GDM1 (cell line): ENCODE results near the gene AFDN.

Experiments used
- DNase-seq: peaks from one replicate; lab custom pipeline; 2025; lab: John Stamatoyannopoulos, UW

AFDN gene

GRCh38 chr6:167840160-167840525 lies 13.4 kb downstream of the AFDN start:
- no peak for DNase-seq

- DNase-seq, result no peak
Observed at GRCh38 chr6:167840526-167841179, 13.9 kb downstream of the AFDN start.

- no peak for DNase-seq
Observed at GRCh38 chr6:167841981-167842380, 15.3 kb downstream of the AFDN start.

GRCh38 chr6:167842457-167842856 lies 15.7 kb downstream of the AFDN start:
- DNase-seq, result no peak

- DNase-seq, result no peak
Observed at GRCh38 chr6:167843023-167843422, 16.3 kb downstream of the AFDN start.

GRCh38 chr6:167845856-167846255 lies 19.1 kb downstream of the AFDN start:
- no peak for DNase-seq

DNA sequence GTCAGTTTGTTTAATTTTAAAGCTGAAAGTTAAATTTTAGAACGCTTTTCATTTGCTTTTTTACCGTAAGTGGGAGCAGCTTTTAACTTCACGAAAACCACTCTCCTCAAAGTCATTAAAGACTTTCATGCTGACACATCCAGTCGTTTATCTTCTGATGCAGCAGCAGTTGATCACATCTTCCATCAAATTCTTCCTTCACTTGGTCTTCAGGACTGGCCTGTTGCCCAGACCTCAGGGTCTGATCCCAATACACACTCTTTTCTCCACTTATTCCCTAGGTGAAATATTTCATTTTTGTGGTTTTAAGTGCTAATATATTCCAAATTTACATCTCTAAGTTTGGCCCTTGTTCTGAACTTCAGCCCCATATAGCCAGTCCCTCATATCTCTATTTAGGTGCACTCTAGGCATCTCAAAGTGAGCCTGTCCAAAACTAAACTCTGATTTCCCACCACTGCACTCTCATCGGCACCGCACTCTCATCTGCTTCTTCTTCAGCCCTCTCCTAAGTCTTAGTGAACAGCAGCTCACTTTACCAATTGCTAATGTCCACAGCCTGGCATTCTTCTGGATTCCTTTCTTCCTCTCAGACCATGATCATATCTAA lies 20.4 kb downstream of the AFDN start:
- no peak for DNase-seq

DNA sequence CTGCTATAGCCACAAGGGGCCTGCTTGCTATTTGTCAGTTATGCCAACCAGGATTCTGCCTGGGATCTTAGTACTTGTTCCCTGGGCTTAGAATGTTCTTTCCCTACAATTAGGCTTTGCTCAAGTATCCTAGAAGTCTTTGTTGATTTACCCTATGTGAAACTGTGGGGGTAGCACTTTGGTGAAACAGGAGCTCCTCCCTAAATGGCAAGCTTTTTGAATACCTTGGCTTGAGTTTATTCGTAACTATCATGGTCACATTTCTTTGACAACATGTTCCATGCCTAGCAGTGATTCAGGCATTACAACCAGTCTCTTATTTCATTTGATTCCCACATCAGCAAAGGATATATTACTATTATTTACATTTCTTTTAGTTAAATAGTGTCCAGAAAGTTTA lies 21.2 kb downstream of the AFDN start:
- DNase-seq, result no peak

DNA sequence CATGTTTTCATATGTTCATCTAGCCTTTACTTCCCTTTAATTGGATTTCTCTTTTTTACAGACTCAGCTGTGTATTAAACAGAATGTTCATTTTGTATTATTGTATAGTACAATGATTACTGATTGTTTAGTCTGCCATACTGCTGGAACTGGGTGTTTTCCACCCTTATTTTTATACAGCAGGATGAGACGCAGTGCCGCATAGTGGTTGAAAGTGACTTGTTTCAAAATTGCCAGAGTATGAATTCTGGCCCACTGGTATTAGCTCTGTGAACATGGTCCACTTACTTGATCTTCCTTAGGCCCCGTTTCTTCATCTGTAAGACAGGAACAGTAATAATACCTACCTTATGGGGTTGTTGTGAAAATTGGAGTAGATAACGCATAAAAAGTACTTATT lies 22.1 kb downstream of the AFDN start:
- no peak for DNase-seq

DNA sequence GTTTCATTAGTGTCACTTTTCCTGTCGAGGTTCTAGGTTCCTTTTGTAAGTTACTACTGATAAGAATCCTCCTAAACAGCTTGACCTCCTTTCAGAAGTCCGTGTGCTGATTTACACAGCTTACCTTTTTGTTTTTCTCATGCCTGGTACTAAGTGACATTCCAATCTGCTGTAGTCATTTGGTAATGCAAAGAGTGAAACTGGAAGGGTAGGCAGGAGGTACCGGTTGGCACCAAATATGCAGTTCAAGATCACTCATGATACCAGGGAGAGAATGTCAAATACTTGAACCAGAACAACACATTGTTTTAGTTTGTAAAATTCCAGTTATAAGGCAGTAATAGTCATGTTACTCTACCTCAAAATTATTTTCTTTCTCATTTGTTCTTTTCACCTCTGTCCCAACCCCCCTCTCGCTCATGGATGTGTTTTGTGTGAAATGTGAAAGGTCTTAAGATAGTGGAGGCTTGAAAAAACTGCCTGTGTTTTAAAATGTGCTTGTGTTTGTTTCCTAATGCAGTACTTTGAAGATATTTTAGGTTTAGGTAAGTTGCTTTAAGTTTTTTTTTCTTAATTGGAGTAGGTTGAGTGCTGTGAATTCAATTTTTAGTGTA lies 23.2 kb downstream of the AFDN start:
- no peak for DNase-seq

- no peak for DNase-seq
Observed at GRCh38 chr6:167850782-167851181, 24.1 kb downstream of the AFDN start.

DNA sequence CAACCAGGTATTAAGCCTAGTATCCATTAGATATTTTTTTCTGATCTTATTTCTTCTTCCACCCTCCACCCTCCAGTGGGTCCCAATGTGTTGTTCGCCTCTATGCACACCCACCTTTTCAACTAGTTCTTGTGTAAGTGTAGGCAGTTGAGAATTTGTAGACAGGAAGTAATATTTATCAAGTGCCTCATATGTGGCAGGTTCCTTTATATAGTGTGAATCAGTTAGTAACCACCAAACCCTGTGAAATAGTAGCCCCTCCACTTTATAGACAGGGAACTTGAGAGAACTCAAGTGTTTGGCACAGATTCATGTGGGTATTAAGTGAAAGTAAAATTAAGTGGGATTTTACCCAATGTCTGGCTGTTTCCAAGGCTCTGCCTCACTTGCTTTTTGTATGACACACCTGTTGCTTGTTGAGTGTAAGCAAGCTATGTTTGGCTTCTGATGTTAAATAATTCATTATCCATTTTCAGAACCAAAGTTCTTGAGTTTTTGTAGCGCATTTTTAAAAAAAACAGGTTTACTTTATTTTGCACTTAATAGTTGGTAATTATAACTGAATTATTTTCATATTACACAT lies 24.8 kb downstream of the AFDN start:
- DNase-seq, result no peak

GRCh38 chr6:167855825-167856425 lies 29.2 kb downstream of the AFDN start:
- no peak for DNase-seq

DNA sequence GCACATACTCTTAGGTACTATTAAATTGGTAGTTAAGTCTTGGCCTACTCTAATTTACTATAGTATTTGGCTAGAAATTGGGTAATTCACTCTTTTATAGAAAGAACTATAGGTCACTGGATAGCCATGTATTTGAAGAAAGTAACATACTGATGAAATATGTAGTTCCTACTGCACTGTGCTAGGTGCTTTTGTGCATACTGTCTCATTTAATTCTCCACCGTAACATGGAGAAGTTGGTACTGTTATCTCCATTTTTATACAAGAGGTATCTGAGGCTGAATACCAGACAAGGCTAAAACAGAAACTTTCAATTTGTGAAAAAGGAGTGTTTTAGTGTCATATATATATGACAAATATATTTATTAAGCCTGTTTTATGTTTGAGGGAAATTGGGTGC lies 29.8 kb downstream of the AFDN start:
- DNase-seq, result no peak

GRCh38 chr6:167856999-167857660 lies 30.4 kb downstream of the AFDN start:
- DNase-seq, result no peak

- no peak for DNase-seq
Observed at GRCh38 chr6:167858086-167858591, 31.4 kb downstream of the AFDN start.

GRCh38 chr6:167858842-167859664 lies 32.3 kb downstream of the AFDN start:
- no peak for DNase-seq

DNA sequence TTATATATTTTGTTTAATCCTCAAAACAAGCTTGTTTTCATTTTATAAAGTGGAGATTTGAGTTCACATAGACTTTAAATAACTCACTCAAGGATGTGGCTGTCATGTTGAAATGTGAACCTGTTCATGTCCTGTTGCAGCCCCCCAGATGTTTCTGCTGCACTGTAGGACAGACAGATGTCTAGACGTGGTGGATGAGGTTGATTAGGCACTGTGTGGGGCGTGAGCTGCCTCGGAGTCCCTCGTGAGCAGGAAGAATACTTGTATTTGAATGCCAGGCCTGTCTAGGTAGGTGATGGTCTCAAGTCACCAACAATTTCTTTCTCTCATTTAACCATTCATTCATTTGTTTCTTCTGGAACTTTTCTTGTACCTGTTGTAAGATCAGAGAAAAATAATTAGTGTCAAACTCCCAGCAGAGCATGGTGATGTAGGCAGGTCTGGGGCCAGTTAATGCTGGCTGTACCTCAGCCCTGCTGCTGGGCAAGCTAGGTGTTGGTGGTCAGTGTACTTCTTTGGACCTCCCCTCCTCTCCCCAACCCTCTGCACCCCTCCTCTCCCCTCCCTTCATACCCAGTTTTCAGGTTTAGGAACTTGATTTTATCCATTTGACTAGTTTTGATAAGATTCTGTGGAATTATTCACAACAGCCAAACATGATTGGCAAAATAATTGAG lies 34.0 kb downstream of the AFDN start:
- DNase-seq, result no peak

DNA sequence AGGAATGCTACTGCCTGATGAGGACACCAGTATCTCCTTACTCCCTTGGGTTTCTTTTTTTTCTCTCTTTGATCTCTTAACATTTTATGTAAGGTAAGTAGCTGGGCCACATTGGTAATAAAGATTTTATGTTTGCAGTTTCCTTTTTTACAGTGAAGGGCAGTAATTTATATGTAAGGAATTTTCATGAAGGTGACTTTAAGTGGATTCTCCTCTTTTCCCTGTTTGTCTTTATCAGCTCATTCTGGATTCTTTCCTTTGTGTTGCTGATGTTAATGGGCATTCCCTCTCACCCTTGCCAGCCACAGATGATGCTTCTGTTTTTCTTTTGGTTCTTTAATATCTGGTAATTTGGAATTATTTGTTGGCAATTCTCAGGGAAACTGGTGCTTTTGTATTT lies 34.7 kb downstream of the AFDN start:
- no peak for DNase-seq

- DNase-seq, result no peak
Observed at GRCh38 chr6:167863897-167864296, 37.2 kb downstream of the AFDN start.

- no peak for DNase-seq
Observed at GRCh38 chr6:167866642-167867041, 39.9 kb downstream of the AFDN start.
